SK-N-MC (cell line): ENCODE data around the gene CORIN.
"Not testable (repeated sequence)": the region's sequence is repeated elsewhere in the genome, so short reads cannot be mapped to it uniquely, and the experiment has no call there.

ENCODE experiments used
- DNase-seq: peaks from one replicate; pipeline ENCODE4 v3.0.0-alpha.2; 2011; ENCODE audit warnings: low read depth, low spot score
- H3K27ac ChIP-seq: fragments of 200-600 bp; sonication (generic); 2 replicates; pipeline ENCODE4 v1.5.1; 2016; ENCODE audit warnings: mixed run types
- H3K36me3 ChIP-seq: fragments of 200-600 bp; sonication (generic); 2 replicates; pipeline ENCODE4 v1.6.1; 2017; ENCODE audit warnings: antibody characterized with exemption, low read length, mixed read lengths; ENCODE audit not compliant: insufficient read depth
- H3K4me3 ChIP-seq: fragments of 200-600 bp; sonication (generic); 2 replicates; pipeline ENCODE4 v1.5.1; 2016
- H3K9ac ChIP-seq: fragments of 200-600 bp; sonication (generic); 2 replicates; pipeline ENCODE4 v1.8.0; 2017; ENCODE audit warnings: mixed run types, mixed read lengths; ENCODE audit not compliant: insufficient read length
- H3K9me3 ChIP-seq: fragments of 200-600 bp; sonication (generic); 2 replicates; pipeline ENCODE4 v1.6.1; 2017; ENCODE audit warnings: low read depth, mild to moderate bottlenecking, antibody characterized with exemption, low read length, moderate library complexity, mixed read lengths
- EZH2 ChIP-seq: fragments of 200-600 bp; sonication (generic); IDR thresholded peaks from one replicate; pipeline ENCODE4 v1.6.1; 2017; ENCODE audit warnings: antibody characterized with exemption
- FOXP2 ChIP-seq: optimal IDR thresholded peaks from 2 replicates; pipeline ENCODE3; 2011; ENCODE audit warnings: mild to moderate bottlenecking, moderate library complexity; ENCODE audit not compliant: insufficient read depth; ENCODE audit errors: extremely low read length, control extremely low read depth
- POLR2AphosphoS5 ChIP-seq: IDR thresholded peaks from 2 replicates; pipeline ENCODE4 v1.6.1; 2012; ENCODE audit warnings: mild to moderate bottlenecking, low read depth, low read length, borderline replicate concordance

The CORIN gene

DNA sequence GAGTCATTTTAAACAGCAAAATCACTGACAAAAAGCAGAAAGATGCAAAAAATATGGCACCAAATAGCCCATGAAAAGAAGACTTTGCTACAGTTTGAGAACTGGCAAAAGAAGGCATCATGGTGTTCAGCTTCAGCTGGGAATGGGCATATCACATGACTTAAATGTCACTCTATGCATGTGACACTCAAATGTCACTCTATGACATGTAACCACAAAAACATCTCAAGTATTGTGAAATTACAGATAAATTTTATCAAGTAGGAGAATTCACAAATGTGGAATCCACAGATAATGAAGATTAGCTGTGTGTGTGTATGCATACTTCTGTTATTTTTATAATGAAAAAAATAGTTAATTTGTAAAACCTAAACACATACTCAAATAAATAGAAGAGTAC is 270.9 kb downstream of the CORIN start:
- Histone ChIP-seq H3K27ac (no peak overlapping the region), H3K4me3 (no peak overlapping the region), H3K9me3 (no peaks in the 10 kb centered on the region), H3K36me3 (no peaks in the 10 kb centered on the region), H3K9ac (no peak overlapping the region)
- DNase-seq: no peak
- TF ChIP-seq POLR2AphosphoS5 (no peak), EZH2 (no peak)

DNA sequence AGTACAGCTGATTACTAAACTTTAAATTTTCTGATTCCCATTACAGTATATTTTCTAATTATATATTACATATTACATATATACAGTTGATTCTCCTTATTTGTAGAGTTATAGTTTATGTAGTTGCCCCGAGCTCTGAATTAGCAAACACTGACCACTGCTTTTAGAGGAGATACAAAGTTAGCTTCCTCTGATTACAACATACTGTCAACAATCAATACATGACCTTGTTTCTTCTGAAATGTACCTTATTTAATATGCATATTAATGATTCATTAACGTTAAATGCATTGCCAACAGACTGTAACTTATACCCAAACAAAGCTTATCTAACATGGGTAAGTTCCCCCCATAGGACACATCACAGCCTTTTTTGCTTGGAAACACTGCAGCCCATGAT is 271.3 kb downstream of the CORIN start:
- no peaks in the 10 kb centered on the region for H3K9me3 ChIP-seq
- no peak for TF ChIP-seq POLR2AphosphoS5
- no peak for TF ChIP-seq FOXP2
- TF ChIP-seq EZH2: no peak
- DNase-seq: no peak
- no peak overlapping the region for H3K9ac ChIP-seq
- no peaks in the 10 kb centered on the region for H3K36me3 ChIP-seq
- H3K27ac ChIP-seq: no peak overlapping the region
- no peak overlapping the region for H3K4me3 ChIP-seq

DNA sequence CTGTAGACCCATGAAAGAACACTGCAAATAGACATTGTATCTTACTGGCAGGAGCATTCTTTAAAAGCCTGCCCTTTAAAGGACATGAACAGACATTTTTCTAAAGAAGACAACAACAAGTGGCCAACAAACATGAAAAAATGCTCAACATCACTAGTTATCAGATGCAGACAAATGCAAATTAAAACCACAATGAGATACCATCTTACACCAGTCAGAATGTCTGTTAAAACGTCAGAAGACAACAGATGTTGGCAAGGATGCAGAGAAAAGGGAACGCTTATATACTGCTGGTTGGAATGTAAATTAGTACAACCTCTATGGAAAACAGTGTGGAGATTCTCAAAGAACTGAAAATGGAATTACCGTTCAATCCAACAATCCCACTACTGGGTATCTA is 275.6 kb downstream of the CORIN start:
- H3K36me3 ChIP-seq: no peaks in the 10 kb centered on the region
- H3K9ac ChIP-seq: no peak overlapping the region
- H3K4me3 ChIP-seq: no peak overlapping the region

GRCh38 chr4:47561331-47561730 is 276.5 kb downstream of the CORIN start:
- no peak for TF ChIP-seq POLR2AphosphoS5
- no peak for TF ChIP-seq EZH2
- TF ChIP-seq FOXP2: no peak
- H3K9ac ChIP-seq: no peak overlapping the region
- H3K9me3 ChIP-seq: no peaks in the 10 kb centered on the region
- no peaks in the 10 kb centered on the region for H3K36me3 ChIP-seq
- H3K4me3 ChIP-seq: no peak overlapping the region
- no peak overlapping the region for H3K27ac ChIP-seq
- DNase-seq: no peak

More for the DNA sequence above, 275.6 kb downstream of the CORIN start:
- Histone ChIP-seq H3K27ac (no peak overlapping the region), H3K9me3 (no peaks in the 10 kb centered on the region)
- no peak for TF ChIP-seq EZH2
- no peak for TF ChIP-seq FOXP2
- no peak for TF ChIP-seq POLR2AphosphoS5
- no peak for DNase-seq

DNA sequence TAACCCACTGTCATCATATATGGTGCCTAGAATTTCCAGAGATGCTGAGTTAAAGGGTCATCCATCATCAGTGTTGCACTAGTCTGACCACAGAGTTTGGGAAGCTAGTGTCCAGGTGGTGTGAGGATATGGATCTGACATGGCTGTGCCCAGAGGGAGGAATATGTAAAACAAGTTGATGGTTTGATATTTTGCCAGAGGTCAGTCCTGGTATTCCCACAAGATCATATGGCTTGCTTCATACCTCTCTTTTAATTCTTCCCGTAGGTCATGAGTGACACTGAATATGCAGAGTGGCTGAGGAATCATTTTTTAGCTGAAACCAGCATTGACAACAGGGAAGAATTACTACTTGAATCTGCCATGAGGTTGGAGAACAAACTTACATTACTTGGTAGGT is 277.2 kb downstream of the CORIN start:
- no peak for DNase-seq
- Histone ChIP-seq H3K4me3 (no peak overlapping the region), H3K9me3 (no peaks in the 10 kb centered on the region), H3K27ac (no peak overlapping the region), H3K36me3 (no peaks in the 10 kb centered on the region), H3K9ac (no peak overlapping the region)
- TF ChIP-seq FOXP2 (no peak), POLR2AphosphoS5 (no peak), EZH2 (no peak)

DNA sequence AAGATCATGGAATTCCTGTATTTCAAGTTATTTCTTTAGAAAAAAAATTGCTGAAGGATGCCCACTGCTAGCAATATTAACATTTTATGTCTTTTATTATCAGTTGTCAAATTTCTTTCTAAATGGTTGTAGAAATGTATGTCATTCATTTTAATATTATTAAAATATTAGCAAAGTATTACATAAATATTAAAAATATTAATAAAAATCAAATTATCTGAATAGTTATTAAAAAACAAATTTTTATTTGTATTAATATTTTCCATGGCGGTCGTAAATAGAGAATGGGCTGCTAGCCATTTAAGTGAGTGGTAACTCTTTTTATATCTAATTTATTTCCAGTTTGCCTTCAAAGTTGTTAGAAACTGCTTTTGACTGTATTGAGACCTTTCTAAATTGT is 280.6 kb downstream of the CORIN start:
- no peak for TF ChIP-seq POLR2AphosphoS5
- no peak for TF ChIP-seq FOXP2
- TF ChIP-seq EZH2: no peak
- Histone ChIP-seq H3K9ac (no peak overlapping the region), H3K36me3 (no peaks in the 10 kb centered on the region), H3K4me3 (no peak overlapping the region), H3K9me3 (no peaks in the 10 kb centered on the region), H3K27ac (no peak overlapping the region)
- DNase-seq: no peak

DNA sequence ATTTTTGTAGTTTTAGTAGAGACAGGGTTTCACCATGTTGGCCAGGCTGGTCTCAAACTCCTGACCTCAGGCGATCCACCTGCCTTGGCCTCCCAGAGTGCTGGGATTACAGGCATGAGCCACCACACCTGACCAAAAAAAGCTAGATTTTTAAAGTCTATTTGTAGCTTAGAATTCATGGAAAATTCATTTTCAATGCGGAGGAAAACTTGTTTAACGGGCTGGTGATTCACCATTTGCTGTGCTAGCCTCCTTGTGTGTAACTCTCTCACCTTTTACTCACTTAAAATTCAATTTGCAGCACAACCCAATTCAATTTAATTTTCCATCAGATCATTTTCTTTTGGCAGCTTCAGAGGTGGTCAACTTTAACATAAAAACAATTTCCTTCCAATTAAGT is 281.9 kb downstream of the CORIN start:
- not testable (repeated sequence) for H3K9ac ChIP-seq, H3K36me3 ChIP-seq, H3K27ac ChIP-seq, H3K9me3 ChIP-seq, DNase-seq, H3K4me3 ChIP-seq

GRCh38 chr4:47553329-47554125 is 284.3 kb downstream of the CORIN start:
- TF ChIP-seq FOXP2 (no peak), EZH2 (no peak), POLR2AphosphoS5 (no peak)
- no peak overlapping the region for H3K27ac ChIP-seq
- no peaks in the 10 kb centered on the region for H3K9me3 ChIP-seq
- no peak for DNase-seq
- no peaks in the 10 kb centered on the region for H3K36me3 ChIP-seq
- no peak overlapping the region for H3K9ac ChIP-seq
- H3K4me3 ChIP-seq: no peak overlapping the region

DNA sequence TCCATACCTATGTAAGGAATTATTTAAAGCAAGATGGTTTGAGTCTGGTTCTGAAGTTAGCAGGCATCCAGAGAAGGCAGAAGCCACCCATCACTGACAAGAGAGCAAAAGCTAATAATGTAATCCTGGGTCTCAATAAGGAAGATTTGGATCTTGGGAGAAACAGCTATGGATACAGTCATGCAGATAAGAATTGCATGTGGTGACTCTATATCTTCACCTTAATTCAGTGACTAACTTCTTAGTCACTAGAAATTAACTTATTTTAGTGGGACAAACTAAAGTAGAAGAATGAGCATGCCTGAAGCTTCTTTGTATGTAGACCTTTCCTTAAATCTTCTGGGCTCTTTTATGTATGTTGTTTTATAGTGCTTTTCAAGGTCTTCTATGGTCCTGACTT is 286.2 kb downstream of the CORIN start:
- DNase-seq: no peak
- no peak overlapping the region for H3K27ac ChIP-seq
- H3K36me3 ChIP-seq: no peaks in the 10 kb centered on the region

More for the DNA sequence above, 286.2 kb downstream of the CORIN start:
- no peak overlapping the region for H3K9ac ChIP-seq
- H3K9me3 ChIP-seq: no peaks in the 10 kb centered on the region
- H3K4me3 ChIP-seq: no peak overlapping the region
- no peak for TF ChIP-seq EZH2
- no peak for TF ChIP-seq FOXP2
- TF ChIP-seq POLR2AphosphoS5: no peak
